Measurements from ENCODE around the gene PSME4.
"Not testable (repeated sequence)": the region's sequence is repeated elsewhere in the genome, so short reads cannot be mapped to it uniquely, and the experiment has no call there.

The PSME4 gene

GRCh38 chr2:53841651-53842050, 129.1 kb downstream of the PSME4 start:
- not testable (repeated sequence) for DNase-seq

- no peak for DNase-seq
These were observed 130.2 kb downstream of the PSME4 start for GRCh38 chr2:53840580-53840979.

- not testable (repeated sequence) for DNase-seq
These were observed 140.9 kb downstream of the PSME4 start for GRCh38 chr2:53829980-53830290.

GRCh38 chr2:53829273-53829979, 141.4 kb downstream of the PSME4 start:
- DNase-seq, result no peak

GRCh38 chr2:53828331-53828730, 142.5 kb downstream of the PSME4 start:
- DNase-seq, result no peak

GRCh38 chr2:53827398-53828175, 143.2 kb downstream of the PSME4 start:
- no peak for DNase-seq

- DNase-seq, result no peak
These were observed 144.0 kb downstream of the PSME4 start for GRCh38 chr2:53826587-53827397.

GRCh38 chr2:53826030-53826410, 144.8 kb downstream of the PSME4 start:
- no peak for DNase-seq

GRCh38 chr2:53823639-53824038, 147.2 kb downstream of the PSME4 start:
- not testable (repeated sequence) for DNase-seq

- DNase-seq, result no peak
These were observed 149.0 kb downstream of the PSME4 start for GRCh38 chr2:53821810-53822209.

GRCh38 chr2:53820711-53821110, 150.1 kb downstream of the PSME4 start:
- DNase-seq, result no peak

- no peak for DNase-seq
These were observed 150.7 kb downstream of the PSME4 start for GRCh38 chr2:53820048-53820447.

GRCh38 chr2:53819634-53820033, 151.2 kb downstream of the PSME4 start:
- DNase-seq, result no peak

GRCh38 chr2:53818854-53819435, 151.8 kb downstream of the PSME4 start:
- DNase-seq, result no peak

Measured in T-helper 9 cell (primary cell).